Endothelial cell of umbilical vein (primary cell): Measurements from ENCODE around the gene NAA10. TPM values are rescaled to one million over a fixed set of nuclear protein-coding genes. Genes with fewer than 3 reads are reported as not detected.

Experiments used
- BruUV-seq: library from RNA; stranded (reverse); fragments of 400-500 nt; replicated peaks from 2 replicates; lab custom pipeline; 2021; lab: Mats Ljungman, UMichigan
- CTCF ChIA-PET: fragments of 300-600, 350-600 bp; sonication (Branson Sonifier 250); formaldehyde crosslinking; loops from one replicate; lab custom pipeline; 2021; ENCODE audit warnings: antibody characterized with exemption, inconsistent platforms; lab: Charles Lee
- POLR2A ChIA-PET: fragments of 300-600, 350-600 bp; sonication (Branson Sonifier 250); formaldehyde crosslinking; loops from one replicate; lab custom pipeline; 2021; ENCODE audit warnings: antibody characterized with exemption, inconsistent platforms; lab: Charles Lee
- DNase-seq: peaks from one replicate; pipeline ENCODE4 v3.0.0-alpha.2; 2011; ENCODE audit warnings: low read depth, low spot score
- FAIRE-seq: peaks from 2 replicates; lab custom pipeline; 2011; peaks lifted over from hg19 to GRCh38; lab: Jason Lieb, UNC
- H2AFZ ChIP-seq: 2 replicates; pipeline ENCODE4 v1.6.0; 2012; ENCODE audit warnings: low read depth, low read length, control low read depth, inconsistent platforms
- H3K27ac ChIP-seq: 2 replicates; pipeline ENCODE4 v1.5.1; 2011; ENCODE audit warnings: low read depth, mild to moderate bottlenecking, control low read depth, low read length, moderate library complexity; ENCODE audit not compliant: insufficient read depth
- H3K27me3 ChIP-seq, 2 experiments: 2 replicates each; pipeline versions ENCODE4 v1.6.0 to v1.6.1; 2011; ENCODE audit warnings: low read length in 2 of 2, mixed read lengths in 1 of 2; ENCODE audit not compliant: control insufficient read depth in 2 of 2, insufficient read depth in 2 of 2
- H3K36me3 ChIP-seq, 2 experiments: 2 replicates in 1 of 2; 3 replicates in 1 of 2; pipeline ENCODE4 v1.5.1; 2011; ENCODE audit warnings: low read length in 2 of 2, mild to moderate bottlenecking in 1 of 2, moderate library complexity in 1 of 2; ENCODE audit not compliant: control insufficient read depth in 2 of 2, insufficient read depth in 2 of 2; ENCODE audit errors: extremely low read depth in 1 of 2
- H3K4me1 ChIP-seq: 3 replicates; pipeline ENCODE4 v1.5.1; 2011; ENCODE audit warnings: mild to moderate bottlenecking, low read length; ENCODE audit not compliant: control insufficient read depth, insufficient read depth; ENCODE audit errors: extremely low read depth
- H3K4me2 ChIP-seq: 2 replicates; pipeline ENCODE4 v1.6.1; 2011; ENCODE audit warnings: low read length, control low read depth, mixed read lengths; ENCODE audit not compliant: insufficient read depth
- H3K4me3 ChIP-seq, 3 experiments: fragments of 200-600 bp in 1 of 3; sonication (generic), shearing (Covaris generic) in 1 of 3; replicated peaks in 1 of 3; 2 replicates each; pipeline ENCODE4 v1.5.1; 2011 to 2016; ENCODE audit warnings: control low read depth in 3 of 3, low read length in 3 of 3, mild to moderate bottlenecking in 2 of 3, inconsistent platforms in 1 of 3, low read depth in 1 of 3, moderate library complexity in 1 of 3; ENCODE audit not compliant: insufficient read depth in 1 of 3
- H3K79me2 ChIP-seq: 2 replicates; pipeline ENCODE4 v1.6.0; 2012; ENCODE audit warnings: low read length, inconsistent platforms; ENCODE audit not compliant: control insufficient read depth, insufficient read depth
- H3K9ac ChIP-seq: replicated peaks from 2 replicates; pipeline ENCODE3; 2011; ENCODE audit warnings: low read length, control low read depth; ENCODE audit not compliant: insufficient read depth; ENCODE audit errors: extremely low read depth
- H3K9me1 ChIP-seq: replicated peaks from 3 replicates; pipeline ENCODE4 v1.6.0; 2011; ENCODE audit warnings: mild to moderate bottlenecking, low read length; ENCODE audit not compliant: control insufficient read depth, insufficient read depth; ENCODE audit errors: extremely low read depth
- H3K9me3 ChIP-seq: replicated peaks from 2 replicates; pipeline ENCODE4 v1.5.1; 2012; ENCODE audit warnings: low read length, inconsistent platforms; ENCODE audit not compliant: control insufficient read depth, insufficient read depth
- H4K20me1 ChIP-seq: replicated peaks from 2 replicates; pipeline ENCODE3; 2011; ENCODE audit warnings: mild to moderate bottlenecking, low read length; ENCODE audit not compliant: control insufficient read depth, insufficient read depth; ENCODE audit errors: extremely low read depth
- CTCF ChIP-seq, 2 donors: IDR thresholded peaks; 1 replicate in 1 of 2; 2 replicates in 1 of 2; pipeline ENCODE4 v1.5.1; 2011; ENCODE audit warnings: low read length in 2 of 2, mild to moderate bottlenecking in 2 of 2, moderate library complexity in 2 of 2, control low read depth in 1 of 2, inconsistent platforms in 1 of 2, low read depth in 1 of 2; ENCODE audit not compliant: insufficient read depth in 1 of 2; ENCODE audit errors: extremely low read depth in 1 of 2
- EZH2 ChIP-seq: IDR thresholded peaks from 2 replicates; pipeline ENCODE4 v1.6.1; 2012; ENCODE audit warnings: borderline replicate concordance, low read depth, mild to moderate bottlenecking, moderate library complexity, low read length, inconsistent platforms; ENCODE audit not compliant: severe bottlenecking
- FOS ChIP-seq: IDR thresholded peaks from 2 replicates; pipeline ENCODE4 v1.6.1; 2011; ENCODE audit warnings: mild to moderate bottlenecking, low read length, moderate library complexity, borderline replicate concordance; ENCODE audit not compliant: insufficient read depth
- GATA2 ChIP-seq: IDR thresholded peaks from 2 replicates; pipeline ENCODE4 v1.7.0; 2011; ENCODE audit warnings: low read depth, mild to moderate bottlenecking, moderate library complexity, mixed read lengths, low read length; ENCODE audit not compliant: insufficient read length, insufficient read depth
- JUN ChIP-seq: IDR thresholded peaks from 2 replicates; pipeline ENCODE4 v1.6.1; 2011; ENCODE audit warnings: borderline replicate concordance, low read depth; ENCODE audit not compliant: insufficient read length, insufficient read depth
- MYC ChIP-seq: IDR thresholded peaks from one replicate; pipeline ENCODE4 v1.6.1; 2011; ENCODE audit warnings: mild to moderate bottlenecking, low read depth, low read length
- POLR2A ChIP-seq: IDR thresholded peaks from 2 replicates; pipeline ENCODE4 v1.6.1; 2012; ENCODE audit warnings: low read depth, mild to moderate bottlenecking, control low read depth, low read length
- POLR2AphosphoS5 ChIP-seq: IDR thresholded peaks from 2 replicates; pipeline ENCODE4 v1.6.1; 2012; ENCODE audit warnings: low read depth, mild to moderate bottlenecking, control low read depth, low read length, moderate library complexity; ENCODE audit not compliant: insufficient read depth
- dilution Hi-C: fragments of 300-500 bp; cut with MboI; formaldehyde crosslinking; loops from one replicate; pipeline ENCODE4 v1.15.0; 2019; ENCODE audit warnings: low sequenced_read_pairs; ENCODE audit not compliant: extremely low pct_ligation_motif_present
- intact Hi-C: fragments of 100-400 bp; cut with micrococcal nuclease; formaldehyde crosslinking; loops from one replicate; pipeline ENCODE4 v1.10.0; 2022
- polyA plus RNA-seq, 4 experiments: library from polyadenylated mRNA; depleted of rRNA in 3 of 4; stranded (reverse) in 3 of 4; unstranded in 1 of 4; fragments of >200 nt; gene quantifications; 2 replicates each; pipeline versions ENCODE4 v1.2.1 to v1.2.3, GENCODE V29; 2011 to 2012; ENCODE audit warnings: missing spikeins in 1 of 4
- total RNA-seq: library from RNA; stranded (reverse); gene quantifications from 2 replicates; pipeline ENCODE4 v1.2.3, GENCODE V29; 2021
- TF ChIP-seq, protein P1 (sequence below): IDR thresholded peaks from 2 replicates; pipeline ENCODE4 v1.6.1; 2011; ENCODE audit not compliant: insufficient read depth, insufficient read length

Gene NAA10
- total and polyA plus RNA-seq, 2 donors (not counting 3 experiments of a cell fraction or from before 2014, with no cell fraction given) = 141 to 144 TPM

DNA sequence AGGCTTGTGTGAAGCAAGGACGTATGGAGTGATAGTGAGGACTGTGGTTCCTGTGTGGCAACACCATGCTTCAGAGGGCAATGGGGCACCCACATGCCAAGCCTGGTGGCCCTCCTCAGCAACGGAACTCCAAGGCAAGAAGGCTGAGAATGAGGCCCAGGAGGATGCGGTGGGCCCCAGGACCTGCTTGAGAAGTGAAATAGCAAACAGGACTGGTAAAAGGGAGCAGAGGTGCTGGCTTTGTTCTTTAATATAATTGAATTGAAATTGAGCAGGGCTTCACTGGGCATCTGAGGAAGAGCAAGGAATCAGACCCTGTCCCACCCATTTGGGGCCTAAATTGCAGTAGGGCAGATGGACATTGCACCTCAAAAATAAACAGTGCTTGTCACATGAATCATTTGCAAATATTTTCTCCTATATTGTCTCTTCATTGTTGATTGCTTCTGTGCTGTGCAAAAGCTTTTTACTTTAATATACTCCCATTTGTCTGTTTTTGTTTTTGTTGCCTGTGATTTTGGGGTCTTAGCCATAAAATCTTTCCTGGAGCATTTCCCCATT lies 40.0 kb upstream of the NAA10 start:
- Histone ChIP-seq H3K9me1 (no peaks in the 10 kb centered on the region), H3K4me3 (no peak overlapping the region), H3K9me3 (no peaks in the 10 kb centered on the region), H3K27ac (no peak overlapping the region), H3K9ac (no peak overlapping the region), H4K20me1 (no peaks in the 10 kb centered on the region), H3K36me3 (no peaks in the 10 kb centered on the region), H3K27me3 (no peaks in the 10 kb centered on the region), H2AFZ (no peak overlapping the region), H3K79me2 (peaks cover 15% of the 10 kb centered on the region), H3K4me1 (peaks cover 17% of the 10 kb centered on the region), H3K4me2 (no peak overlapping the region)
- no peak for DNase-seq
- CTCF ChIA-PET = interaction anchor here (1.1 to 1.3 kb wide), 2 partner anchors 38 to 46 kb away, joined by 3 to 8 read pairs; no protein-coding TSS in a partner anchor
- no peak for TF ChIP-seq CTCF (IDR thresholded peaks at IDR 0.05; ENCODE audit: extremely low read depth in 1 of 2, insufficient read depth in 1 of 2, low read depth in 1 of 2, low read length in 2 of 2)
- TF ChIP-seq POLR2AphosphoS5 = no peak
- TF ChIP-seq EZH2 = no peak
- no peak for TF ChIP-seq GATA2
- TF ChIP-seq, protein P1, sequence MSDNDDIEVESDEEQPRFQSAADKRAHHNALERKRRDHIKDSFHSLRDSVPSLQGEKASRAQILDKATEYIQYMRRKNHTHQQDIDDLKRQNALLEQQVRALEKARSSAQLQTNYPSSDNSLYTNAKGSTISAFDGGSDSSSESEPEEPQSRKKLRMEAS = no peak
- TF ChIP-seq FOS = no peak
- no peak for TF ChIP-seq POLR2A
- TF ChIP-seq JUN = no peak
- TF ChIP-seq MYC = no peak
- POLR2A ChIA-PET = no interaction called here
- BruUV-seq = no TSS peak
- no peak for FAIRE-seq
- dilution Hi-C loops (no loop called here), intact Hi-C loops (no loop called here)
